Frontal cortex (tissue), 4 donors: ENCODE results near the gene LMTK2. TPM values are rescaled to one million over a fixed set of nuclear protein-coding genes. Genes with fewer than 3 reads are reported as not detected.

Source experiments
- DNase-seq, 2 donors: peaks; one replicate each; pipeline ENCODE4 v3.0.0; 2012; ENCODE audit warnings: low spot score in 2 of 2
- FAIRE-seq: peaks from 2 replicates; lab custom pipeline; 2012; peaks lifted over from hg19 to GRCh38; lab: Jason Lieb, UNC
- total RNA-seq: library from RNA; depleted of rRNA; stranded (reverse); fragments of >200 nt; gene quantifications from one replicate; pipeline ENCODE4 v1.2.3, GENCODE V29; 2014
- donor health status: control.
- donor health status: control.
- donor health status: control.

LMTK2 gene
- total RNA-seq, 1 donor from 2014 or later = 37.1 TPM

- no peak for FAIRE-seq
Observed at GRCh38 chr7:98134420-98135228, 28.0 kb downstream of the LMTK2 start.

GRCh38 chr7:98135984-98136383, 29.3 kb downstream of the LMTK2 start:
- no peak for FAIRE-seq
- no peak for DNase-seq

More at GRCh38 chr7:98134420-98135228, 28.0 kb downstream of the LMTK2 start:
- no peak for DNase-seq

DNA sequence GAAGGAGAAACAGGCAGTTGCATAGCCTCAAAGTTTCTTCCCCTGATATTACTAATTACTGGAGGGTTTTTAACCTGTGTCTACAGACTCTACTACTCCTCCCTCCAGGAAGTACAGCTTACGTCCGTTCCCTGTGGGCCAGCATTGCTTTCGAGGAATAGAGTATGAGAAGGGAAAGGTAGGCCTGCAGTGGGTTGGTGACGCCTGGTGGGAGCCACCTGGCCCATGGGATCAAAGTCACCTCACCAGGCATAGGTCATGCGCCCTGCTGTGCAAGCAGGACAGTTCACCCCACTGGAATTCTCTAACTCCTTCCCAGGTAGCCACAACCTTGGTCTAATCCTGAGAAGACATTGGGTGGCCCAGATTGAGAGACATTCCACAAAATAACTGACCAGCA, 29.8 kb downstream of the LMTK2 start:
- FAIRE-seq (no peak), DNase-seq (no peak)

GRCh38 chr7:98137134-98137825, 30.6 kb downstream of the LMTK2 start:
- FAIRE-seq = no peak

DNA sequence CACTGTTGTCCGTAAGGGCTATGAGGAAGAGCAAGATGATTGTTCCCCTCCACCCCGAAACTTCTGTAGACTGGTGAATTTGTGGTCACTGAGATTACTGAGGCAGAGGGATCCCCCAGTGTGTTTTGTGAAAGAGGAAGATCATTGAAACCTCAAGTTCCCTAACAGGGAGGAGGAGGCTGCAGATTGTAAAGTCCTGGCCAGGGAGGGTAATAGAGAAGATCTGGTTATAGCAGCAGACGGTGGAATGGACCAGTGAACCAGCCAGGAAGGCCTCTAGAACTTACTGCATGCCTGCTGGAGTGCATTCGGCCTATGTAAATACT, 31.1 kb downstream of the LMTK2 start:
- FAIRE-seq (no peak), DNase-seq (no peak)

More at GRCh38 chr7:98137134-98137825, 30.6 kb downstream of the LMTK2 start:
- no peak for DNase-seq

GRCh38 chr7:98138672-98139071, 32.0 kb downstream of the LMTK2 start:
- DNase-seq (no peak), FAIRE-seq (no peak)

DNA sequence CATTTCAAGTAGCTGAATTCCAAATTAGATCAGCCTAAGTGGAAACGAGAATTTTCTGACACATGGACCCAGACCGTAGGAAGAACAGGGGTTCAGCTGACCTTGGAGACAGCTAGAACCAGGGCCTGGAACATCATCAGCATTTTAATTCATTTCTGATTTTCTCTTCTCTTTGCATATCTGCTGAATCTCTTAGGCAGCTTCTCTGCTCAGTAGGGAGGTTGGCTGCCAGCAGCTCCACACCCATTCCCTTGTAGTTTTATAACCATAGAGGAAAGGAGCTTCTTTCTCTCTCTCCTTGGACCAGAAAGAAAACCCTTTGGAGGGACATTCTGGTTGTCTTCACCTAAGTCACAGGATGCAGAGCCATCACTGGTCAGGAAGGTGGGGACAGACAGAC, 36.0 kb downstream of the LMTK2 start:
- DNase-seq = no peak

DNA sequence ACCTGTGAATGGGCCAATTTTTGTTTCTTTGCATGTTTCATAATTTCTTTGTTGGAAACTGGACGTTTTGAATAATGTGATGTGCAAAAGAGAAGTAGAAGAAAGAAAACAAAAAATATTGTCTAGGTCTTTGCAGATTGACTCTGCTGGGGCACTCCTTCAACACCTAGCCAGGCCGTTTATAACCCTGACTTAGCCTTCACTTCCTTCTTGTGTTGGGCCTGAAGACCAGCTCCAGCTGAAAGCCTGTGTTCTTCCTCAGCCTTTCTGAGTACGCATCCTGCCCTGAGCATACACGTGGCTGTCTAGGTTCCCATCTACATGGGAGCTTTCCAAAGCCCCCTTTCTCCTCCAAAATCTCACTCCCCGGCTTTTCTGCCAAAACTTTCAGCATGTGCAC, 41.9 kb downstream of the LMTK2 start:
- FAIRE-seq = no peak
- DNase-seq = no peak

More for the DNA sequence above, 36.0 kb downstream of the LMTK2 start:
- FAIRE-seq = no peak

DNA sequence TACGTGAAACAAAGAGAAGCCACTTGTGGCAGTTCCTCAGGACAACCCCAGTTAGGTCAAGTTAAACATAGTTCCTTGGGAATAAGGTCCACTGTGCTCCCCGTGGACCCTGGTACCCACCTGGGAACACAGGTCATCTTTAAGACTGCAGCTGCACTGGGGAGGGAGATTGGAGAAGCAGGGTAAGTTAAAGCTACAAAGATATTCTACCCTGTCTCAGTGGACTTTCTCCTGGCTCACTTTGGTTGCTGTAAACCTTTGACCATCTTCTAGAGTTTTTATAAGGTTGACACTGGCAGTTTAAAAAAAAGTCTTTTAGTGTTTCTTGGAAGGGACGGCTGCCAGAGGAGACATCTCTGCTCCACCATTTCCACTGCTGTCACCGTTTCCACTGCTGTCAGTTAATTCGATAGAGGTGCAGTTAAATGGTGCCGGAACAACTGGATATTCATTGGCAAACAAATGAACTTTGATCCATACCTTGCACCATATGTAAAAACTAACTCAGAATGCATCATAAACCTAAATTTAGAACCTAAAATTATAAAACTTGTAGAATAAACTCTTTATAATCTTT, 42.5 kb downstream of the LMTK2 start:
- DNase-seq = no peak
- no peak for FAIRE-seq

GRCh38 chr7:98151884-98152283, 45.2 kb downstream of the LMTK2 start:
- FAIRE-seq (no peak), DNase-seq (no peak)

DNA sequence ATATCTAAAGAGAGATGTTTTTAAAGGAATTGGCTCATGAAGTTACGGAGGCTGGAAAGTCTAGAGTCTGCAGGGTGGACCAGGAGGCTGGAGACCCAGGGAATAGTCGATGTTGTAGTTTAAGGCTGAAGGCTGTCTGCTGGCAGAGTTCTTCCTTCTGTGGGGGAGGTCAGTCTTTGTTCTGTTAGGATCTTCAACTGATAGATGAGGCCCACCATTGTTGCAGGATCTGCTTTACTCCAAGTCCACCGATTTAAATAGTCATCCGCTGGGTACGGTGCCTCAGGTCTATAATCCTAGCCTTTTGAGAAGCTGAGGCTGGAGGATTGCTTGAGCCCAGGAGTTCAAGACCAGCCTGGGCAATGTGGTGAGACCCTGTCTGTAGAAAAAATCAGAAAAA, 50.0 kb downstream of the LMTK2 start:
- DNase-seq = no peak
- no peak for FAIRE-seq

GRCh38 chr7:98157761-98158160, 51.1 kb downstream of the LMTK2 start:
- no peak for FAIRE-seq
- DNase-seq = no peak

GRCh38 chr7:98162758-98163157, 56.1 kb downstream of the LMTK2 start:
- FAIRE-seq = no peak

DNA sequence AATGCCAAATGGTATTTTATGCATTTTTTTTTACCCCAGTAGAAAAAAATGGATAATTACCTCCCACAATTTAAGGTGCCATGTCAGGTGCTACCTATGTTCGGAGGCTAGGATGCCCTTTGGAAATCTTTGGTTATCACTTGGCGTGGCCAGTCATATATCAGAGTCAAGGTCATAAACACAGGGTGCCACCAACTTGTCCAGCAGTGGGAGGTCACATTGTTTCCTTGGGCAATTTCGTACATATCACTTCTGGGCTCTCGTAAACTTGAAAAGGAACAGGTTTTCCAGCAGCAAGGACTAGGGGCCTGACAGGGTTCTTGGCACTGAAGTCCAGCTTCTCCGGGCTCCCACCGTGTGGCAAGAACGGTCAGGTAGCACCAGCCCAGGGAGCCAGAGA, 56.6 kb downstream of the LMTK2 start:
- FAIRE-seq = no peak
- DNase-seq = no peak

More at GRCh38 chr7:98162758-98163157, 56.1 kb downstream of the LMTK2 start:
- no peak for DNase-seq

DNA sequence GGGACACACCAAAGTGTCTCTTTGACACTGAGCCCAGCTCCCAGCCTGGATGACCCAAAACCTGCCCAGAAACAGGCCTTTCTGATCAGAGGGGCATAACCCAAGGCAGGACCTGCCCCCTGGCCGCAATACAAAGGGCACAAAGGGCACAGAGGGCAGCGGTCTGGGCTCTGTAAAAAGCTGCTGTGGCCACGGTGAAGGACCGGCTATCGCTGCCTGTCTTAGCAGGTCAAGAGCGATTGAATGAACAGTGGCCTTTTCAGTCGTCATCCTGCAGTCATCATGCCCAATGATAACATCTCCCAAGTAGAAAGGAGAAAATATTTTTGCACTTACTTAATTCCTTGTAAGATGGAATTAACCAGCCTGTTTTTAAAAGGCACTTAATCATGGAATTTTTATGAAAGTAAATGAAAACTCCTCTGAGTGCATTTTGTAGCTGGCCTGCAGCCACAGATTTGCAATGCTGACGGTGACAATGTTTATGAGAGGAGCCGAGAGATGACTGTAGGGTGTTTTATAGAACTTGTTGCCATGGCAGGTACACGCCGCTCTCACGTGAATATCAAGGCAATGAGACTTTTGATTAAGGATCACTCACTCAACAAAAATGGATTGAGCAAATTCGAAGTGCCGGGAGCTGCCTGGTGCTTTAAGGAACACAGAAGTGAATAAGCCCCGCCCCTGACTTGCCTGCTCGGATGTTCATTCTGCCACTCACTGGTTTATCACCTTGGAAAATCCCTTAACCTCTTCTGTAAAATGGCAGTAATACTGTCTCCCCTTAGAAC, 57.2 kb downstream of the LMTK2 start:
- FAIRE-seq = no peak
- no peak for DNase-seq

DNA sequence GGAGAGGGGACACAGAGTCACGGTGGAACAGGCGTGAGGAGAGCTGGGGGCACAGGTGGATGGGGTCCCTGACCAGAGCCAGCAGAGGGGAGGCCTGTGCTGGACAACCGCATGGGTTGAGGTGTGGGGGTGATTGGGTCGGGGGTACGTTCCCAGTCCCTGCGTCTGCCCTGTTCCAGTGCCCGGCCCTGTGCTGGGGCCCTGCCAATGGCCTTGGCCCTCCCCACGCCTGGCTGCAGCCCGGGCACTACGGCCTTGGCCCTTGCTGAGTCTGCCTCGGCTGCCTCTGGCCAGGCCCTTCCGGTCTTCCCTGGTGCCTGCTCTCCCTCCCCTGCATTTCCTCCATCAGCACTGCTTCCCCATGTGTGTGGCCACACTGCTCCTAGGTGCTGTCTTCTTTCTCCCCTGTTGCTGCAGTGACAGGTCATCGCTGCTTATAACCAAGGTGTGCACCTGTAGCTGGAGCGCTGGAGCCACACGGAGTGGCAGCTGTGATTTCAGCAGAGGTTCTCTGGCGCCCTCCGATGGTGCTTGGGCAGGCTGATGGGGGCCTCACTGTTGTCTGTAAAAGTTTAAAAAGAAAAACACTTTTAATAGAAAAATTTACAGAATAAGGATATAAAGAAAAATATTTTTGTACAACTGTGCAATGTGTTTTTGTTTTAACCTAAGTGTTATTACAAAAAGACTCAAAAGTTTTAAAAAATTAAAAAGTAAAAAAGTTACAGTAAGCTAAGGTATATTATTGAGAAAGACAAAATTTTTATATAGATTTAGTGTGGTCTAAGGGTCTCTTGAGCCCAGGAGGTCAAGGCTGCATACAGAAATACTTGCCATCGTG, 59.4 kb downstream of the LMTK2 start:
- no peak for DNase-seq

GRCh38 chr7:98166668-98166970, 60.0 kb downstream of the LMTK2 start:
- FAIRE-seq (no peak), DNase-seq (no peak)

More for the DNA sequence above, 59.4 kb downstream of the LMTK2 start:
- no peak for FAIRE-seq

GRCh38 chr7:98167653-98168052, 61.0 kb downstream of the LMTK2 start:
- FAIRE-seq = no peak

GRCh38 chr7:98168181-98168903, 61.7 kb downstream of the LMTK2 start:
- FAIRE-seq = peak; percentile 47

More at GRCh38 chr7:98167653-98168052, 61.0 kb downstream of the LMTK2 start:
- no peak for DNase-seq

More at GRCh38 chr7:98168181-98168903, 61.7 kb downstream of the LMTK2 start:
- DNase-seq = peak; percentile 74 to 81
